Right cardiac atrium (tissue), 5 donors: ENCODE results near the gene TCERG1L. TPM values are rescaled to one million over a fixed set of nuclear protein-coding genes. Genes with fewer than 3 reads are reported as not detected.

Source experiments
- ATAC-seq, 2 donors: fragments of 200-7000 bp; cut with Tn5 transposase; one replicate each; pipeline versions ENCODE4 v1.8.0 to v1.9.1; 2020; ENCODE audit warnings: moderate library complexity in 2 of 2, mild to moderate bottlenecking in 1 of 2
- DNase-seq, 3 donors: peaks; one replicate each; pipeline ENCODE4 v3.0.0-alpha.2; 2020
- H3K27ac ChIP-seq: one replicate; pipeline ENCODE4 v1.5.1; 2013; ENCODE audit warnings: mild to moderate bottlenecking, low read length, control low read depth, moderate library complexity
- H3K27me3 ChIP-seq: one replicate; pipeline ENCODE4 v1.6.1; 2013; ENCODE audit not compliant: control insufficient read depth, insufficient read depth
- H3K4me1 ChIP-seq: one replicate; pipeline ENCODE4 v1.6.1; 2013; ENCODE audit warnings: low read length; ENCODE audit not compliant: control insufficient read depth, insufficient read depth
- H3K4me3 ChIP-seq: one replicate; pipeline ENCODE4 v1.5.1; 2013; ENCODE audit warnings: low read length, control low read depth
- H3K9me3 ChIP-seq: one replicate; pipeline ENCODE4 v1.6.1; 2013; ENCODE audit warnings: low read length; ENCODE audit not compliant: control insufficient read depth
- WGBS: extraction: QIAGEN DNeasy Blood & Tissue Kit; methylation state at CpG from one replicate; pipeline ENCODE4 v1.1.7; 2013; 5-methylcytosine and 5-hydroxymethylcytosine counted together
- intact Hi-C, 4 donors: fragments of 100-400 bp; cut with DNase I; formaldehyde crosslinking; loops; one replicate each; pipeline versions ENCODE4 v1.11.0 to v1.14.0; 2022 to 2023
- polyA plus RNA-seq: library from polyadenylated mRNA; stranded (reverse); fragments of 200-250 nt; gene quantifications from one replicate; pipeline ENCODE4 v1.2.3, GENCODE V29; 2013
- total RNA-seq, 4 donors: library from RNA; stranded (reverse); fragmentation: NEBNext Ultra II Directional; extraction: Animal tissue kit (Norgen Biotek cat#: 25700); gene quantifications; one replicate each; pipeline ENCODE4 v1.2.1, GENCODE V29; 2021
- donor health status: healthy with polysubstance abuse.
- donor health status: DM: no; HTN: yes; CAD: no.
- donor health status: DM: no; HTN: no; CAD: no.
- donor health status: DM: no; HTN: yes; CAD: no; lungs with severe emphysema.
- donor health status: DM: yes; HTN: yes; CAD: no.

TCERG1L gene
- total and polyA plus RNA-seq, 5 donors = not detected

GRCh38 chr10:131092386-131092785, 219.1 kb downstream of the TCERG1L start:
- H3K27me3 ChIP-seq = no peaks in the 10 kb centered on the region
- DNase-seq (no peak), ATAC-seq (no peak)
- no peak overlapping the region for H3K4me3 ChIP-seq
- intact Hi-C loops = no loop called here
- no peaks in the 10 kb centered on the region for H3K4me1 ChIP-seq
- WGBS = 91% methylated on average over 12 of the region's 12 CpGs
- H3K27ac ChIP-seq = no peak overlapping the region
- H3K9me3 ChIP-seq = no peaks in the 10 kb centered on the region

DNA sequence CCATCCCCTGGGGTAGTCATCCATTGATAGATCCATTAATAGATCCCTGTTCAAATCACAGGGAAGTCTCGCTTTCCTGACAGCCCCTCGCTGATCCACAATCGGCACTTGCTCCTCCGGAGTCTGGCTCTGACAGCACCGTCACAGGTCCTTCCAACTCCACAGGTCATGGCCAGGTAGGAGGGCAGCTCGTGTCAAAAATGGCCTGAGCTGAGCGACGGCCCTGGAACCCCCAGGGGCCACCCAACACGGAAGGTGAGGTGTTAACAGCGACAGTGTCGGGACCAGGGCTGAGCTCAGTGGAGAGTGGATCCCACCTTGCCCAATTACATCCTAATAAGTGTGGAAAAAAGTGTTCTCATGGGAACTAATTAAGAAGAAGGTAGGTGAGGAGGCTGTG, 219.8 kb downstream of the TCERG1L start:
- H3K9me3 ChIP-seq = no peaks in the 10 kb centered on the region
- no peaks in the 10 kb centered on the region for H3K27me3 ChIP-seq
- no peaks in the 10 kb centered on the region for H3K4me1 ChIP-seq
- H3K4me3 ChIP-seq = no peak overlapping the region
- H3K27ac ChIP-seq = no peak overlapping the region
- no peak for DNase-seq
- intact Hi-C loops = no loop called here
- ATAC-seq = no peak
- 91% methylated on average over 11 of the region's 11 CpGs for WGBS

DNA sequence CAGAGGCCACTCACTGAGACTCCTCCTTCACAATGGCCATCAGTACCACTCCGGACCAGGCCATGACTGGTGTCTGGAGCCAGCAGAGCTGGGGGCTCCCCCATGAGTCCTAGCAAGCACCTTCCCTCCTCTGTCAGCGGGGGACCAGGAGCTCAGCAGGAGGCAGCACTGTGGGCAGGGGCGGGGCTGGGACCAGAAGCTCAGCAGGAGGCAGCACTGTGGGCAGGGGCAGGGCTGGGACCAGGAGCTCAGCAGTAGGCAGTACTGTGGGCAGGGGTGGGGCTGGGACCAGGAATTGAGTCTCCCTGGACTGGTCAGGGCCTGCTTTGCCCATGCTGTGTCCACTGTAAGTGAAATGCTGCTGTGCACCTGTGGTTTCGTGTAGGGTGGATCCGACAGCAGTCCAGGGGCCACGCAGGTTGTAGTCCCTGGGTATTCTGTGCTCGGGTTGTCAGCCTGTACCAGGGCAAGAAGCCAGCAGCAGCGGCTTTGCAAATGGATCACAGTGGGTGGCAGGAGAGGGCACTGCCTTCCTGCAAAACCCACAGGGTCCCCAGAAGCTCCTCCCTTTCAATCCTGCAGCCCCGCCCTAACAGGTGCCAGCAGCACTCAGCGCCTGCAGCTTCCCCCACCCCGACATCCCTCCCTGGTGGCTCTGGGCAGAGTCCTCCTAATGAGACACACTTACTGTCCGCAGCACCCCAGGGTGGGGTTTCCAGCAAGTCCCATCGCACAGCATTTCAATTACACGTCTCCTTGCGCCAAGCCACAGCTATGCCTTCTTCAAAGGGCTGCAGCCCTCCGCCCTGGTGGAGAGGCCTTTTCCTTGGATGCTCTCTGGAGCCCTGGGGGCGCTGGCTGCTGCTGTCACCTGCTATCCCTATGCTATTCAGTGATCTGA, 220.5 kb downstream of the TCERG1L start:
- ATAC-seq = no peak
- intact Hi-C loops = no loop called here
- H3K9me3 ChIP-seq = no peaks in the 10 kb centered on the region
- H3K27ac ChIP-seq = no peak overlapping the region
- no peaks in the 10 kb centered on the region for H3K27me3 ChIP-seq
- H3K4me3 ChIP-seq = no peak overlapping the region
- no peak for DNase-seq
- no peaks in the 10 kb centered on the region for H3K4me1 ChIP-seq
- 85% methylated on average over 17 of the region's 17 CpGs for WGBS

GRCh38 chr10:131089861-131090260, 221.7 kb downstream of the TCERG1L start:
- no peak overlapping the region for H3K27ac ChIP-seq
- ATAC-seq = no peak
- no peaks in the 10 kb centered on the region for H3K4me1 ChIP-seq
- no peak for DNase-seq
- 95% methylated on average over 14 of the region's 14 CpGs for WGBS
- no peaks in the 10 kb centered on the region for H3K9me3 ChIP-seq
- no peak overlapping the region for H3K4me3 ChIP-seq
- intact Hi-C loops = loop anchor here in 1 of 4 donors (10.0 kb wide), 1 partner anchor 65 kb away; no protein-coding TSS in a partner anchor
- H3K27me3 ChIP-seq = no peaks in the 10 kb centered on the region

DNA sequence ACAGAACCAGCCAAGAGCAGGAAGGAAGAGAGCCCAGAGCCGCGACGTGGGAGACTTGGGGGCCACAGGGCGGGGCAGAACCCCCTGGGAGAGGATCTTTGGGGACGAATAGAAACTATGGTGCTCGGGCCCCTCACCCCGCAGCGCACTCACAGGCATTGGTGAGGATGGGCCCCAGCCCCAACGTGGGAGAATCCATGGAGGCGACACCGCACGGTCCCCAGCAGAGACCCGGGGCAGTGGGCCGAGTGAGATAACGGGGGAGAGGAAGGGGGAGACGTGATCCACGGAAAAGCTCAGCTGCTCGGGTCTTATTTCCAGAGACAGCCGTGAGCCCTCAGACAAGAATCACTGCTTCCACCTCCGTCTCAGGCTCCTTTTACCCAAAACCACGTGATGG, 222.4 kb downstream of the TCERG1L start:
- intact Hi-C loops = loop anchor here in 1 of 4 donors (10.0 kb wide), 1 partner anchor 64 kb away; no protein-coding TSS in a partner anchor
- DNase-seq = no peak
- Histone ChIP-seq H3K9me3 (no peaks in the 10 kb centered on the region), H3K4me3 (no peak overlapping the region), H3K27me3 (no peaks in the 10 kb centered on the region), H3K27ac (no peak overlapping the region), H3K4me1 (no peaks in the 10 kb centered on the region)
- no peak for ATAC-seq
- 89% methylated on average over 21 of the region's 21 CpGs for WGBS

DNA sequence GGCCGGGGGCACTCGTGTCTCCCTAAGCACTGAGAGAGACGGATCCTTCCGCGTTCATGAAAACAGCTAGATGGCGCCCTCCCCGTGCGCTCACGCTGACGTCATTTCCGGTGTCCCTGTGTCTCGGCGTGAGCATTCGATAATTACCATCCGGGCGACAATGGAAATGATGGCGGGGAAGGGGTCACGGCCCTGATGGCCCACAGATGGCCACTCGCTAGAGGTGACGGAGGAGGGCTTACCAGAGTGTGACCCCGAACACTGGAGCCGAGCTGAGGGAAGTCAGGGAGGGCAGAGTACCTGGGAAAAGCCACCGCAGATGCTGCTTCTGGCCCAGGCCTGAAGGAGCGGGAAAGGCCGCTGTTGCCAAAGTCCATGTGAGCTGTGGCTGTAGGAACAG, 222.9 kb downstream of the TCERG1L start:
- intact Hi-C loops = loop anchor here in 1 of 4 donors (10.0 kb wide), 1 partner anchor 64 kb away; no protein-coding TSS in a partner anchor
- WGBS = 85% methylated on average over 25 of the region's 25 CpGs
- no peaks in the 10 kb centered on the region for H3K27me3 ChIP-seq

GRCh38 chr10:131087464-131088215, 223.9 kb downstream of the TCERG1L start:
- 85% methylated on average over 24 of the region's 24 CpGs for WGBS

More for the DNA sequence above, 222.9 kb downstream of the TCERG1L start:
- ATAC-seq (no peak), DNase-seq (no peak)
- Histone ChIP-seq H3K4me1 (no peaks in the 10 kb centered on the region), H3K4me3 (no peak overlapping the region), H3K27ac (no peak overlapping the region), H3K9me3 (no peaks in the 10 kb centered on the region)

DNA sequence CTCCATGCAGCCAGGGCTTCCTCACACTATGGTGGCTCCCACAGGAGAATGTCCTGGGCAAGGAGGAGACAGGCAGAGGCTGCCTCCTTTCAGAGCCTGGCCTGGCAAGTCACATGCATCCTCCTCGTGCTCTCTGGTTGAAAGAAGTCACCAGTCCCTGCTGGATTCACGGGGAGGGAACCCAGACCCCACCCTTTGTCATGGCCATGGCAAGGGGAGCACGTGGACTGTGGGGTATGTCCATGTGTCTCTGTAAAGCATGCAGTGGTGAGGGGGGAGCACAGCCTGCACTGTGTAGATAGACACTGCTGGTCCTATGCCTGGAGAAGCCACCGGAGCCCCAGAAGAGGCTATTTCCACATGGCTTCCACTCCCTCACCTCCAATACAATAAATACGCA, 225.0 kb downstream of the TCERG1L start:
- ATAC-seq (no peak), DNase-seq (no peak)
- Histone ChIP-seq H3K4me1 (no peaks in the 10 kb centered on the region), H3K4me3 (no peak overlapping the region), H3K27me3 (no peaks in the 10 kb centered on the region), H3K9me3 (no peaks in the 10 kb centered on the region), H3K27ac (no peak overlapping the region)
- WGBS = 87% methylated on average over 5 of the region's 5 CpGs
- intact Hi-C loops = loop anchor here in 1 of 4 donors (10.0 kb wide), 1 partner anchor 62 kb away; no protein-coding TSS in a partner anchor

More at GRCh38 chr10:131087464-131088215, 223.9 kb downstream of the TCERG1L start:
- intact Hi-C loops = loop anchor here in 1 of 4 donors (10.0 kb wide), 1 partner anchor 63 kb away; no protein-coding TSS in a partner anchor
- no peaks in the 10 kb centered on the region for H3K4me1 ChIP-seq
- ATAC-seq (no peak), DNase-seq (no peak)
- H3K27me3 ChIP-seq = no peaks in the 10 kb centered on the region
- no peak overlapping the region for H3K4me3 ChIP-seq
- no peaks in the 10 kb centered on the region for H3K9me3 ChIP-seq
- H3K27ac ChIP-seq = no peak overlapping the region

- intact Hi-C loops = loop anchor here in 1 of 4 donors (10.0 kb wide), 1 partner anchor 61 kb away; no protein-coding TSS in a partner anchor
- H3K4me3 ChIP-seq = no peak overlapping the region
- no peaks in the 10 kb centered on the region for H3K27me3 ChIP-seq
- 92% methylated on average over 6 of the region's 6 CpGs for WGBS
- DNase-seq (no peak), ATAC-seq (no peak)
- H3K4me1 ChIP-seq = no peaks in the 10 kb centered on the region
- H3K9me3 ChIP-seq = no peaks in the 10 kb centered on the region
- no peak overlapping the region for H3K27ac ChIP-seq
These were observed 225.4 kb downstream of the TCERG1L start for GRCh38 chr10:131086094-131086493.

- no peaks in the 10 kb centered on the region for H3K9me3 ChIP-seq
- no peak for ATAC-seq
- 76% methylated on average over 21 of the region's 21 CpGs for WGBS
- intact Hi-C loops = loop anchor here in 1 of 4 donors (10.0 kb wide), 1 partner anchor 60 kb away; no protein-coding TSS in a partner anchor
- no peak overlapping the region for H3K4me3 ChIP-seq
- H3K27ac ChIP-seq = no peak overlapping the region
- no peak for DNase-seq
- H3K27me3 ChIP-seq = no peaks in the 10 kb centered on the region
- H3K4me1 ChIP-seq = no peaks in the 10 kb centered on the region
These were observed 226.2 kb downstream of the TCERG1L start for GRCh38 chr10:131085091-131085860.
